HFF-Myc (cell line): ENCODE measurements around the gene C19orf67.

Experiments
- DNase-seq: peaks from one replicate; pipeline ENCODE4 v3.0.0-alpha.2; 2011; ENCODE audit warnings: low read depth; ENCODE audit errors: extremely low read depth
- H3K4me3 ChIP-seq: replicated peaks from 2 replicates; pipeline ENCODE4 v1.5.1; 2011; ENCODE audit warnings: low read depth, mild to moderate bottlenecking, control low read depth, low read length
- TF ChIP-seq, protein P1 (sequence below): IDR thresholded peaks from 2 replicates; pipeline ENCODE4 v1.5.1; 2012; ENCODE audit warnings: mild to moderate bottlenecking, low read depth, low read length, control low read depth; ENCODE audit errors: missing control alignments

C19orf67 gene

DNA sequence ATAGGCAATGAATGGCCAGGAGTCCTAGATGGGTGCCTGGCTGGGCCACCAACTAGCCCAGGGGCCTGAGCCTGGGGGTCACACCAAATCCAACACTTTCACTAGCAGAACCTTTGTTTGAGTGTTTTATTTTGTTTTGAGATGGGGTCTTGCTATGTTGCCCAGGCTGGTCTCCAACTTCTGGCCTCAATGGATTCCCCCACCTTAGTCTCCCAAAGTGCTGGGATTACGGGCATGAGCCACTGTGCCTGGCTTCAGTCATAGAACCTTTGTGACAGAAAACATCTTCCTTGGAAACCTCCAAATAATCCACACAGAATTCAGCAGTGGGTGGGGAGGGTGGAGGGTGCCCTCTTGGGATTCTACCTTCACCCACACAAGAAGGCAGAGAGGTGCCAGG lies 25.9 kb upstream of the C19orf67 start:
- H3K4me3 ChIP-seq: no peak overlapping the region
- TF ChIP-seq, protein P1, sequence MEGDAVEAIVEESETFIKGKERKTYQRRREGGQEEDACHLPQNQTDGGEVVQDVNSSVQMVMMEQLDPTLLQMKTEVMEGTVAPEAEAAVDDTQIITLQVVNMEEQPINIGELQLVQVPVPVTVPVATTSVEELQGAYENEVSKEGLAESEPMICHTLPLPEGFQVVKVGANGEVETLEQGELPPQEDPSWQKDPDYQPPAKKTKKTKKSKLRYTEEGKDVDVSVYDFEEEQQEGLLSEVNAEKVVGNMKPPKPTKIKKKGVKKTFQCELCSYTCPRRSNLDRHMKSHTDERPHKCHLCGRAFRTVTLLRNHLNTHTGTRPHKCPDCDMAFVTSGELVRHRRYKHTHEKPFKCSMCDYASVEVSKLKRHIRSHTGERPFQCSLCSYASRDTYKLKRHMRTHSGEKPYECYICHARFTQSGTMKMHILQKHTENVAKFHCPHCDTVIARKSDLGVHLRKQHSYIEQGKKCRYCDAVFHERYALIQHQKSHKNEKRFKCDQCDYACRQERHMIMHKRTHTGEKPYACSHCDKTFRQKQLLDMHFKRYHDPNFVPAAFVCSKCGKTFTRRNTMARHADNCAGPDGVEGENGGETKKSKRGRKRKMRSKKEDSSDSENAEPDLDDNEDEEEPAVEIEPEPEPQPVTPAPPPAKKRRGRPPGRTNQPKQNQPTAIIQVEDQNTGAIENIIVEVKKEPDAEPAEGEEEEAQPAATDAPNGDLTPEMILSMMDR: no peak
- DNase-seq: no peak

DNA sequence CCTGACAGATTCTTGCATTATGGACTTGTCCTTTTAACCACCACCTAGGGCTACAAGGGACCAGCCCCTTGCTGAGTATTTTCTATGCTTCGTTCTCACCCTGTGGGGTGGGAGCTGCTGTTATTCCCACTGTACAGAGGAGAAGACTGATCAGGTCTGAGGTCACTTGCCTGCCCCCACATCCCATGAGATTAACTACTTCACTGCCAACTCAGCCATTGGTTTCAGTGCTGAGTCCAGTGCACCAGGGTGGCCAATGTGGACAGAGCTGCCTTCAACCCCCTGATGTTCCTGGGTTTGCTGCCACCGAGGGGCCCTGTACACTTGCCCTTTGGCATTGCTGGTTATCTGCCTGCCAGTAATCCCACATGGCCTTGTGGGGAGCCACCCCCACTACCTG lies 25.1 kb upstream of the C19orf67 start:
- DNase-seq: no peak
- TF ChIP-seq, protein P1: no peak

DNA sequence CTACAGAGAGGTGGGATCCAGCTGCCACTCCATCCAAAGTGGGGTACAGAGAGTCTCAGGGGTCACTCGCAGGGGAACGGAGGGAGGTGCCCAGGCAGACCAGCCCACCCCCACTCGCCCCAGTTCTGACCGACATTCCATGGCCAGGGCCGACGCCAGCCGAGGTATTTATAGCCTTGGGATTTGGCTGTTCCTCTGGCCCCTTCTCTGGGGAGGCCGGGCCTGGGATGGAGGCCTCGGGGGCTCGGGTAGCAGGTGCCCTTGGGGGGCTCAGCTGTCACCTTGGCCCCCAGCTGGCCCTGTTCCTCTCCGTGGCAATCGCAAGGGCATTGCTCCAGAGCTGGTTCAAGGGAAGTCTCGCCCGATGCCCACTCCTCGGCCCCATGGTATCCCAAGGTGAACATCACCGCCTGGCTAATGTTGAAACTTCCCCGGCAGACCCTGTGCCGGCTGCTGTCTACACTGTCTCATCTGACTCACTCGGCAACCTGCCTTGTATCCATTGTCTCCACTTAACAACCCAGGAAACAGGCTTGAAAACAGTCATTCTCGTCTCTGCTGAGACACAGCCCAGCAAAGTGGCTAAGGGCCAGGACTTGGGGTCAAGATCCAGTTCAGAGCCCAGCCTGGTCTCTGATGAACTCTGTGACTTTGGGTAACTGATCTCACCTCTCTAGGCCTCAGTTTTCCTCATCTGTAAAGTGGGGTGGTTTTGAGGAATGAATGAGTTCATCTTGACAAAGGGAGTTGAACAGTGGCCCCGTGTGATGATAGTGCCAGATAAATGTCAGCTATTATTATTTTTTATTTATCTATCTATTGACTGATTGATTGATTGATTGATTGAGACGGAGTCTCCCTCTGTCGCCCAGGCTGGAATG lies 22.2 kb upstream of the C19orf67 start:
- no peak for DNase-seq
- TF ChIP-seq, protein P1: no peak
- no peak overlapping the region for H3K4me3 ChIP-seq

More for the DNA sequence above, 25.1 kb upstream of the C19orf67 start:
- H3K4me3 ChIP-seq: no peak overlapping the region

DNA sequence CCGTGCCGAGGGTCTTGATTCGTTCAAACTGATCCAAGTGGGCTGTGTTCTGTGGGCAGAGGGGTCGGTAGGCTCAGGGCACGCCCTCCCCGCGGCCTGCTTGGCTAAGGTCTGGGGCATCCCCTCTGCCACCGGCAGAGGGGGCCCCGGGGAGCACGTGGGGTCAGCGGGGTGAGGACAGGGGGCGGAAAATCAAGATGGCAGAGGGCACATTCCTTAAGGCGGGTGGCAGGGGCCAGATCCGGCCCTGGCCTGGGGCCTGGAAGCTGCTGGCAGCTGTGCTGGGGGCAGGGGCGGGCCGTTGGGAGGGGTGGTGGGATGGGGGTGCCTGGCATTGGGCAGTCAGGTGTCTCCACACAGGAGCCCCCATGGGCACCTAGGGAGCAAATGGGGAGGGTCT lies 21.3 kb upstream of the C19orf67 start:
- TF ChIP-seq, protein P1: no peak
- DNase-seq: no peak
- H3K4me3 ChIP-seq: no peak overlapping the region

DNA sequence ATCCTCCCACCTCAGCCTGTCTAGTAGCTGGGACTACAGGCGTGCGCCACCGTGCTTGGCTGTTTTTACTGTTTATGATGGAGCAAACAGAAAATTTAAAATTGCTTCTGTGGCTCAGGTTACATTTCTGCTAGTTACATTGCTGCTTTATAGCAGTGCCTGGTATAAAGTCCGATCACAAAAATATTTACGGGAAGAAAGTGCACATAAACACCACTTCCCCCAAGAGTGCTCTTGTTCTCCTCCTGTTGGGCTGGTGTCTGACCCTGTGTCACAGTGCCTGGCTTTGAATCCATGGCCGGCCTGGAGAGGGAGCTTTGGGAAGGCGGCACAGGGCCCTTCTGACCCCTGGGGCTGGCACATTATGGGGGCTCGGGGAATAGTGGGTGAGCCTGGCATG lies 20.1 kb upstream of the C19orf67 start:
- DNase-seq: no peak
- no peak overlapping the region for H3K4me3 ChIP-seq
- TF ChIP-seq, protein P1: no peak

DNA sequence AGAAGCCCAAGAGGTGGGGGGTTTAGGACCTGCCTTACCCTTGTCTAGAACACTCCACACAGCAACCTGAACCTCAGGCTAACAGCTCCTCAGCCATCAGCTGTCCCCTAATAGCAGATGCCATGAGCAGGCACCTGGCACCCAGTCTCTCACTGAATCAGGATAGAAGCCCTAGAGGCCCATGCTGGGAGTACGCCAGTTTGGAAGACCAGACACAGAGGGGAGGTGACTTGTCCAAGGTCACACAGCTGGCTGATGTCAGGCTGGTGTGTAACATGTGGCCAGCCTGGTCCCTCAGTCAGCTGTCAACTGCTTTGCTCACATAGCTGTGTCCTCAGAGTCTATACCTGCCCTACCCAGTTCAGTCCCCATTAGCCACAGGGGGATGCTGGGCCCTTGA lies 17.7 kb upstream of the C19orf67 start:
- TF ChIP-seq, protein P1: no peak
- no peak overlapping the region for H3K4me3 ChIP-seq
- DNase-seq: no peak
